HEK293 (cell line): Measurements from ENCODE around the gene EYA3.

ENCODE experiments used
- ZFP41 ChIP-seq: fragments of 450-650 bp; formaldehyde crosslinking; IDR thresholded peaks from 2 replicates; pipeline ENCODE4 v1.5.1; 2016; ENCODE audit warnings: missing biosample characterization, missing genetic modification characterization, borderline replicate concordance
- ZNF148 ChIP-seq: fragments of 450-650 bp; formaldehyde crosslinking; IDR thresholded peaks from 2 replicates; pipeline ENCODE4 v1.5.0; 2017; ENCODE audit warnings: missing biosample characterization, missing genetic modification characterization, borderline replicate concordance
- ZNF280C ChIP-seq: fragments of 450-650 bp; formaldehyde crosslinking; IDR thresholded peaks from 2 replicates; pipeline ENCODE4 v1.5.1; 2016; ENCODE audit warnings: missing biosample characterization, missing genetic modification characterization
- ZNF362 ChIP-seq: fragments of 450-650 bp; formaldehyde crosslinking; IDR thresholded peaks from 2 replicates; pipeline ENCODE4 v1.5.1; 2016; ENCODE audit warnings: missing biosample characterization, missing genetic modification characterization

GRCh38 chr1:28136922-28137613, 48.7 kb upstream of the EYA3 start:
- TF ChIP-seq ZNF148: no peak
- TF ChIP-seq ZNF362: no peak
- TF ChIP-seq ZNF280C (tag by site-specific recombination): no peak
- TF ChIP-seq ZFP41 (tag by site-specific recombination): no peak
